Cerebellar cortex (tissue), 1 donor: ENCODE data around the gene NR4A1.
A peak's percentile ranks its signal among the peaks of the same experiment; 100 is the strongest.

Source experiments
- DNase-seq: peaks from one replicate; pipeline ENCODE4 v3.0.0-alpha.2; 2015; ENCODE audit warnings: low spot score

NR4A1 gene

GRCh38 chr12:52041695-52042123, 9.5 kb upstream of the NR4A1 start:
- no peak for DNase-seq

- no peak for DNase-seq
Measured at GRCh38 chr12:52042706-52043385, 8.4 kb upstream of the NR4A1 start.

GRCh38 chr12:52043386-52044212, 7.6 kb upstream of the NR4A1 start:
- DNase-seq = no peak

- peak; percentile 79 for DNase-seq
Measured at GRCh38 chr12:52044292-52044983, 6.8 kb upstream of the NR4A1 start.

- no peak for DNase-seq
Measured at GRCh38 chr12:52045794-52046199, 5.4 kb upstream of the NR4A1 start.

- no peak for DNase-seq
Measured at GRCh38 chr12:52046859-52047258, 4.4 kb upstream of the NR4A1 start.

- DNase-seq = no peak
Measured at GRCh38 chr12:52049286-52049685, 2.0 kb upstream of the NR4A1 start.

- no peak for DNase-seq
Measured at GRCh38 chr12:52049688-52050087, 1.6 kb upstream of the NR4A1 start.

GRCh38 chr12:52050116-52050757, 1.0 kb upstream of the NR4A1 start:
- DNase-seq = no peak

- DNase-seq = no peak
Measured at GRCh38 chr12:52052468-52053186, 1.4 kb downstream of the NR4A1 start.

- no peak for DNase-seq
Measured at GRCh38 chr12:52053536-52054209, 2.4 kb downstream of the NR4A1 start.

GRCh38 chr12:52054231-52054832, 3.1 kb downstream of the NR4A1 start:
- DNase-seq = no peak

GRCh38 chr12:52054833-52055730, 3.8 kb downstream of the NR4A1 start:
- DNase-seq = no peak

GRCh38 chr12:52055731-52056711, 4.8 kb downstream of the NR4A1 start:
- DNase-seq = no peak

- no peak for DNase-seq
Measured at GRCh38 chr12:52056801-52057637, 5.8 kb downstream of the NR4A1 start.

- no peak for DNase-seq
Measured at GRCh38 chr12:52057638-52058576, 6.7 kb downstream of the NR4A1 start.
